ENCODE measurements around the gene PPARD. TPM values are rescaled to one million over a fixed set of nuclear protein-coding genes. Genes with fewer than 3 reads are reported as not detected.

Gene PPARD
- total RNA-seq, 1 donor from 2014 or later = 21.4 TPM

DNA sequence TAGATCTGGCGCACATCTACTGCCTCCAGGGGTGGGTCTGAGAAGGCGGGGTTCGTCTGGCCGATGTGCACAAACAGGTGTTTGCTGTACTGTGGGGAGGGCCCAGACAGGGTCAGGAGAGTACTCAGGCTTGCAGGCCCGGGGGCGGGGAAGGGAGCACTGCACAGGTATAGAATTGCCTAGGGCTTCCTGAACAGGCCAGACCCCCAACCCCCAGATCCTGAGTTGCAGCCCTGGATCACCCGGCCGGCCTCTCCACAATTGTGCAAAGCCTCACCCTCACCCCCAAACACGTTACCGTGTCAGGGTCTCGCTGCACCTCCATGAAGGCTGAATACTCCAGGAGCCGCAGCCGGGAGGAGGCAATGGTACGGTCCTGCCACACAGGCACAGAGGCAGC is 133.6 kb downstream of the PPARD start:
- H3K9me3 Mint-ChIP-seq = no peaks in the 10 kb centered on the region
- no peak overlapping the region for H3K27ac Mint-ChIP-seq
- ChIA-PET CTCF (no interaction called here), POLR2A (no interaction called here)
- ATAC-seq (ENCODE audit: low read depth) (no peak), DNase-seq (no peak)
- peaks cover 19% of the 10 kb centered on the region for H3K4me1 Mint-ChIP-seq
- no peaks in the 10 kb centered on the region for H3K27me3 Mint-ChIP-seq
- peaks cover 36% of the 10 kb centered on the region for H3K36me3 Mint-ChIP-seq (ENCODE audit: low read depth)
- intact Hi-C loops (cut with micrococcal nuclease) = no loop called here
- TF ChIP-seq, protein P1, sequence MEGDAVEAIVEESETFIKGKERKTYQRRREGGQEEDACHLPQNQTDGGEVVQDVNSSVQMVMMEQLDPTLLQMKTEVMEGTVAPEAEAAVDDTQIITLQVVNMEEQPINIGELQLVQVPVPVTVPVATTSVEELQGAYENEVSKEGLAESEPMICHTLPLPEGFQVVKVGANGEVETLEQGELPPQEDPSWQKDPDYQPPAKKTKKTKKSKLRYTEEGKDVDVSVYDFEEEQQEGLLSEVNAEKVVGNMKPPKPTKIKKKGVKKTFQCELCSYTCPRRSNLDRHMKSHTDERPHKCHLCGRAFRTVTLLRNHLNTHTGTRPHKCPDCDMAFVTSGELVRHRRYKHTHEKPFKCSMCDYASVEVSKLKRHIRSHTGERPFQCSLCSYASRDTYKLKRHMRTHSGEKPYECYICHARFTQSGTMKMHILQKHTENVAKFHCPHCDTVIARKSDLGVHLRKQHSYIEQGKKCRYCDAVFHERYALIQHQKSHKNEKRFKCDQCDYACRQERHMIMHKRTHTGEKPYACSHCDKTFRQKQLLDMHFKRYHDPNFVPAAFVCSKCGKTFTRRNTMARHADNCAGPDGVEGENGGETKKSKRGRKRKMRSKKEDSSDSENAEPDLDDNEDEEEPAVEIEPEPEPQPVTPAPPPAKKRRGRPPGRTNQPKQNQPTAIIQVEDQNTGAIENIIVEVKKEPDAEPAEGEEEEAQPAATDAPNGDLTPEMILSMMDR (IDR thresholded peaks at IDR 0.05) = no peak
- H3K4me3 Mint-ChIP-seq = no peak overlapping the region

DNA sequence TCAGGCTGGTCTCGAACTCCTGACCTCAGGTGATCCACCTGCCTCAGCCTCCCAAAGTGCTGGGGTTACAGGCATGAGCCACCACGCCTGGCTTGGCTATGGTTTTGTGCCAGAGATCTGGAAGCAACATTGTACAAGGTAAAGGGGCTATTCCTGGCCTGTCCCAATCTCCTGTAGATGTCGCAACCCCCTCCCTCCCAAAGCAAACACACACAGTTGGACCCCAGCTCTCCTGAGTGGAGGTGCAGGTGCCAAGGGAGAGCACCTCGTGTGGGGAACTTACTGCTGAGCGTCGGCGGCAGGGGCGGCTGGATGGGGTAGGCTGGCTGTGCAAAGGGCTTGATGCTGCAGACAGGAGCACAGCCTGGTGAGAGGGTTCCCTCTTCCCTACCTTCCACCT is 134.7 kb downstream of the PPARD start:
- peaks cover 26% of the 10 kb centered on the region for H3K36me3 Mint-ChIP-seq (ENCODE audit: low read depth)
- DNase-seq (no peak), ATAC-seq (ENCODE audit: low read depth) (no peak)
- no peak overlapping the region for H3K4me3 Mint-ChIP-seq
- no peak overlapping the region for H3K27ac Mint-ChIP-seq
- CTCF ChIA-PET = interaction anchor here (1.0 kb wide), 1 partner anchor 74 kb away, joined by 3 read pairs; no protein-coding TSS in a partner anchor
- no peaks in the 10 kb centered on the region for H3K27me3 Mint-ChIP-seq
- TF ChIP-seq, protein P1 (IDR thresholded peaks at IDR 0.05) = no peak
- H3K9me3 Mint-ChIP-seq = no peaks in the 10 kb centered on the region
- intact Hi-C loops (cut with micrococcal nuclease) = no loop called here
- H3K4me1 Mint-ChIP-seq = peaks cover 10% of the 10 kb centered on the region
- POLR2A ChIA-PET = no interaction called here

Other genes with a start within 250 kb of the PPARD start
- gene TCP11, start 201.2 kb upstream of the PPARD start, total RNA-seq = not detected in 2 replicates
- gene SCUBE3, start 128.6 kb upstream of the PPARD start, total RNA-seq = not detected in 2 replicates
- gene ZNF76, start 82.8 kb upstream of the PPARD start, total RNA-seq = 54.8 and 57.9 TPM in 2 replicates
- gene DEF6, start 44.7 kb upstream of the PPARD start, total RNA-seq = 68.7 and 79.9 TPM in 2 replicates
- gene FANCE, start 109.8 kb downstream of the PPARD start, total RNA-seq = 8.5 and 9.2 TPM in 2 replicates
- gene RPL10A, start 125.8 kb downstream of the PPARD start, total RNA-seq = 2,485 and 2,644 TPM in 2 replicates
- 0.13 and 0.34 TPM in 2 replicates for gene TEAD3, start 154.5 kb downstream of the PPARD start, total RNA-seq
- gene TULP1, start 170.3 kb downstream of the PPARD start, total RNA-seq = not detected in 2 replicates

Data from activated B cell treated with CpG ODN at 0.5 μM for 24 hours (primary cell).